ENCODE results near the gene TXNRD3. TPM values are rescaled to one million over a fixed set of nuclear protein-coding genes. Genes with fewer than 3 reads are reported as not detected.

TXNRD3 gene
- total RNA-seq, 4 donors from 2014 or later: 1.4 to 11.6 (median 2.8) TPM

GRCh38 chr3:126665221-126665936, 10.5 kb upstream of the TXNRD3 start:
- DNase-seq: peak in 1 of 3 donors; percentile 31
- no peak overlapping the region for H3K4me3 ChIP-seq
- no peaks in the 10 kb centered on the region for H3K9me3 ChIP-seq
- H3K36me3 ChIP-seq: no peaks in the 10 kb centered on the region
- H3K4me1 ChIP-seq: no peaks in the 10 kb centered on the region
- H3K27ac ChIP-seq: no peak overlapping the region
- TF ChIP-seq POLR2A (IDR thresholded peaks at IDR 0.05) (no peak), CTCF (IDR thresholded peaks at IDR 0.05) (no peak)
- H3K27me3 ChIP-seq: no peaks in the 10 kb centered on the region

- Histone ChIP-seq H3K4me3 (no peak overlapping the region), H3K27ac (no peak overlapping the region), H3K9me3 (no peaks in the 10 kb centered on the region), H3K27me3 (no peaks in the 10 kb centered on the region), H3K4me1 (no peaks in the 10 kb centered on the region), H3K36me3 (no peaks in the 10 kb centered on the region)
- no peak for DNase-seq
- no peak for TF ChIP-seq CTCF (IDR thresholded peaks at IDR 0.05)
These were observed 9.8 kb upstream of the TXNRD3 start for GRCh38 chr3:126664591-126665214.

GRCh38 chr3:126663750-126664149, 8.8 kb upstream of the TXNRD3 start:
- H3K9me3 ChIP-seq: no peaks in the 10 kb centered on the region
- DNase-seq: no peak
- H3K36me3 ChIP-seq: no peaks in the 10 kb centered on the region
- TF ChIP-seq POLR2A (IDR thresholded peaks at IDR 0.05): no peak
- no peak for TF ChIP-seq CTCF (IDR thresholded peaks at IDR 0.05)
- no peak overlapping the region for H3K4me3 ChIP-seq
- no peak overlapping the region for H3K27ac ChIP-seq
- H3K27me3 ChIP-seq: no peaks in the 10 kb centered on the region
- H3K4me1 ChIP-seq: no peaks in the 10 kb centered on the region

GRCh38 chr3:126663257-126663656, 8.3 kb upstream of the TXNRD3 start:
- H3K9me3 ChIP-seq: no peaks in the 10 kb centered on the region
- TF ChIP-seq POLR2A (IDR thresholded peaks at IDR 0.05): no peak
- TF ChIP-seq CTCF (IDR thresholded peaks at IDR 0.05): no peak
- no peak overlapping the region for H3K4me3 ChIP-seq
- peak in 1 of 3 donors; percentile 15 for DNase-seq
- no peaks in the 10 kb centered on the region for H3K4me1 ChIP-seq
- H3K27ac ChIP-seq: no peak overlapping the region
- no peaks in the 10 kb centered on the region for H3K36me3 ChIP-seq
- no peaks in the 10 kb centered on the region for H3K27me3 ChIP-seq

- no peaks in the 10 kb centered on the region for H3K4me1 ChIP-seq
- H3K4me3 ChIP-seq: no peak overlapping the region
- no peaks in the 10 kb centered on the region for H3K27me3 ChIP-seq
- peak in 1 of 3 donors; percentile 29 for DNase-seq
- H3K36me3 ChIP-seq: no peaks in the 10 kb centered on the region
- TF ChIP-seq CTCF (IDR thresholded peaks at IDR 0.05) (no peak), POLR2A (IDR thresholded peaks at IDR 0.05) (no peak)
- no peak overlapping the region for H3K27ac ChIP-seq
- H3K9me3 ChIP-seq: no peaks in the 10 kb centered on the region
These were observed 6.8 kb upstream of the TXNRD3 start for GRCh38 chr3:126661532-126662364.

Data from Peyer's patch (tissue), 4 donors.